ENCODE measurements around the gene QRICH1. TPM values are rescaled to one million over a fixed set of nuclear protein-coding genes. Genes with fewer than 3 reads are reported as not detected.

The QRICH1 gene
- total and polyA plus RNA-seq, 2 of the 13 experiments (the other 11 are each of a cell fraction or from before 2014, with no cell fraction given): 52.6 to 102 TPM

GRCh38 chr3:49021813-49022687 lies 71.8 kb downstream of the QRICH1 start, which contains the start of gene NDUFAF3 (continued):
- TF ChIP-seq TRAFD1 (CRISPR knock-in tag; IDR thresholded peaks at IDR 0.05; ENCODE audit: borderline replicate concordance) (no peak), ZNF549 (CRISPR knock-in tag; IDR thresholded peaks at IDR 0.05) (peak; percentile 85), ZFYVE20 (CRISPR knock-in tag; IDR thresholded peaks at IDR 0.05; ENCODE audit: borderline replicate concordance, low read depth) (no peak), ARID3A (IDR thresholded peaks at IDR 0.05; ENCODE audit: low read depth, low read length) (no peak), STAT6 (CRISPR knock-in tag; IDR thresholded peaks at IDR 0.05; ENCODE audit: borderline replicate concordance) (peak; percentile 69; the same call in 1 of the 2 replicates), TRIM24 (CRISPR knock-in tag; IDR thresholded peaks at IDR 0.05) (no peak), GABPB1 (CRISPR knock-in tag; IDR thresholded peaks at IDR 0.05) (peak; percentile 91), ZNF138 (CRISPR knock-in tag; IDR thresholded peaks at IDR 0.05; ENCODE audit: low read depth) (peak; percentile 82; the same call in 1 of the 2 replicates), ELF1 (CRISPR knock-in tag; IDR thresholded peaks at IDR 0.05) (no peak), ZSCAN31 (CRISPR knock-in tag; IDR thresholded peaks at IDR 0.05; ENCODE audit: low read depth) (peak; percentile 90), TEAD2 (CRISPR knock-in tag; IDR thresholded peaks at IDR 0.05) (no peak), IRF1 (CRISPR knock-in tag; IDR thresholded peaks at IDR 0.05; ENCODE audit: low read depth) (no peak), NBN (conservative IDR thresholded peaks at IDR 0.05) (no peak), ZNF3 (CRISPR knock-in tag; IDR thresholded peaks at IDR 0.05) (no peak), PCBP2 (optimal IDR thresholded peaks at IDR 0.05; ENCODE audit: low read depth, low read length, poor library complexity, severe bottlenecking) (no peak), ZBTB37 (CRISPR knock-in tag; IDR thresholded peaks at IDR 0.05) (no peak), CREBL2 (CRISPR knock-in tag; IDR thresholded peaks at IDR 0.05; ENCODE audit: borderline replicate concordance) (peak; percentile 88; the same call in 1 of the 2 replicates), CBX2 (IDR thresholded peaks at IDR 0.05; ENCODE audit: low read depth, low read length) (no peak), CBX2 (CRISPR knock-in tag; IDR thresholded peaks at IDR 0.05; ENCODE audit: low read depth) (no peak), MXD1 (CRISPR knock-in tag; IDR thresholded peaks at IDR 0.05) (0 out of 2 replicates have a peak, but pooled peaks have one; percentile 45)

Data from HepG2 (cell line).